Neural progenitor cell (in vitro differentiated cells): ENCODE results near the gene MAMSTR.

Experiments
- EZH2phosphoT487 ChIP-seq: fragments of 200-600 bp; sonication (generic); IDR thresholded peaks from 2 replicates; pipeline ENCODE4 v1.6.1; 2017; ENCODE audit warnings: antibody characterized with exemption
- TF ChIP-seq, protein P1 (sequence below): fragments of 200-600 bp; sonication (generic); IDR thresholded peaks from 2 replicates; pipeline ENCODE4 v1.5.1; 2017; ENCODE audit warnings: antibody characterized with exemption, mild to moderate bottlenecking

DNA sequence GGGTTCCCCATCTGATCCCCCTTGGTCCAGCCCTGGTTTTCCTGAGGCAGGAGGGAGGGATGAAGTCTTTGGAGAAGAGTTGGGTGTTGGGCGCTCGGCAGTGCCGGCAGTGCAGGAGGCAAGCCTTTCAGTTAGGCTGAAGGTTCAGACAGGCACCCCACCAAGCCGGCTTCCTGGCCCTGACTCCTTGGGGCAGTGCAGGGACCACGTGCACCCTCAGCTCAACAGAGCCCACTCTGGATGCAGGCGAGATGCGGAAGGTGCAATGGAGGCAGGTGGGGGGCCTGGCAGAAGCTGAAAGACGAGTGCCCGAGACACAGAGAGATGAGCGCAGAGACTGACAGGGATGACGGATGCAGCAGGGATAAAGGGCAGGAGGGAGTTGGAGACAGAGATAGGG lies 11.1 kb downstream of the MAMSTR start:
- TF ChIP-seq, protein P1, sequence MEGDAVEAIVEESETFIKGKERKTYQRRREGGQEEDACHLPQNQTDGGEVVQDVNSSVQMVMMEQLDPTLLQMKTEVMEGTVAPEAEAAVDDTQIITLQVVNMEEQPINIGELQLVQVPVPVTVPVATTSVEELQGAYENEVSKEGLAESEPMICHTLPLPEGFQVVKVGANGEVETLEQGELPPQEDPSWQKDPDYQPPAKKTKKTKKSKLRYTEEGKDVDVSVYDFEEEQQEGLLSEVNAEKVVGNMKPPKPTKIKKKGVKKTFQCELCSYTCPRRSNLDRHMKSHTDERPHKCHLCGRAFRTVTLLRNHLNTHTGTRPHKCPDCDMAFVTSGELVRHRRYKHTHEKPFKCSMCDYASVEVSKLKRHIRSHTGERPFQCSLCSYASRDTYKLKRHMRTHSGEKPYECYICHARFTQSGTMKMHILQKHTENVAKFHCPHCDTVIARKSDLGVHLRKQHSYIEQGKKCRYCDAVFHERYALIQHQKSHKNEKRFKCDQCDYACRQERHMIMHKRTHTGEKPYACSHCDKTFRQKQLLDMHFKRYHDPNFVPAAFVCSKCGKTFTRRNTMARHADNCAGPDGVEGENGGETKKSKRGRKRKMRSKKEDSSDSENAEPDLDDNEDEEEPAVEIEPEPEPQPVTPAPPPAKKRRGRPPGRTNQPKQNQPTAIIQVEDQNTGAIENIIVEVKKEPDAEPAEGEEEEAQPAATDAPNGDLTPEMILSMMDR: no peak
- no peak for TF ChIP-seq EZH2phosphoT487
